Upper lobe of left lung (tissue), 4 donors: Measurements from ENCODE around the gene CRX.

Experiments used
- CTCF ChIP-seq, 6 experiments: fragments of 450-650 bp in 4 of 6; fragments of 200-600 bp in 2 of 6; sonication (generic) in 2 of 6; IDR thresholded peaks; one replicate each; pipeline ENCODE4 v1.5.1; 2016 to 2019; ENCODE audit warnings: antibody characterized with exemption in 6 of 6
- POLR2A ChIP-seq, 4 donors: fragments of 450-650 bp; IDR thresholded peaks; one replicate each; pipeline ENCODE4 v1.5.1; 2016 to 2017; ENCODE audit warnings: antibody characterized with exemption in 4 of 4, mild to moderate bottlenecking in 2 of 4
- POLR2AphosphoS5 ChIP-seq, 2 donors: sonication (generic); formaldehyde crosslinking; IDR thresholded peaks; one replicate each; pipeline ENCODE4 v1.5.1; 2017; ENCODE audit warnings: antibody characterized with exemption in 2 of 2

GRCh38 chr19:47778049-47778953, 43.4 kb upstream of the CRX start, which contains the start of gene SELENOW:
- TF ChIP-seq POLR2A (IDR thresholded peaks at IDR 0.05) (peak in 3 of 4 donors; percentile 66 to 94 (median 89)), CTCF (IDR thresholded peaks at IDR 0.05) (no peak), POLR2AphosphoS5 (IDR thresholded peaks at IDR 0.05) (peak; percentile 96 to 99)
